Activated naive CD8-positive, alpha-beta T cell (primary cell): Measurements from ENCODE around the gene PPP1CA.
"Not testable (repeated sequence)": the region's sequence is repeated elsewhere in the genome, so short reads cannot be mapped to it uniquely, and the experiment has no call there.

Experiments used
- H3K27ac Mint-ChIP-seq: one replicate; pipeline ENCODE4 v1.8.0; 2021; ENCODE audit warnings: mixed read lengths
- H3K27me3 Mint-ChIP-seq: one replicate; pipeline ENCODE4 v1.8.0; 2021; ENCODE audit warnings: mixed read lengths
- H3K36me3 Mint-ChIP-seq: one replicate; pipeline ENCODE4 v1.8.0; 2021; ENCODE audit warnings: mixed read lengths
- H3K4me1 Mint-ChIP-seq: one replicate; pipeline ENCODE4 v1.8.0; 2021; ENCODE audit warnings: low read depth, mixed read lengths
- H3K4me3 Mint-ChIP-seq: one replicate; pipeline ENCODE4 v1.8.0; 2021; ENCODE audit warnings: mild to moderate bottlenecking, mixed read lengths
- H3K9me3 Mint-ChIP-seq: one replicate; pipeline ENCODE4 v1.8.0; 2021; ENCODE audit warnings: low read depth, mixed read lengths

The PPP1CA gene

GRCh38 chr11:67404515-67405195 lies 3.0 kb upstream of the PPP1CA start:
- Mint-ChIP-seq H3K27me3 (no peaks in the 10 kb centered on the region), H3K36me3 (no peaks in the 10 kb centered on the region), H3K9me3 (no peaks in the 10 kb centered on the region)

GRCh38 chr11:67403085-67403484 lies 1.4 kb upstream of the PPP1CA start:
- H3K36me3 Mint-ChIP-seq, H3K27me3 Mint-ChIP-seq, H3K9me3 Mint-ChIP-seq: not testable (repeated sequence)
- peaks cover 63% of the 10 kb centered on the region for H3K4me1 Mint-ChIP-seq
- peak overlapping the region; percentile 94 for H3K27ac Mint-ChIP-seq
- peak overlapping the region; percentile 95 for H3K4me3 Mint-ChIP-seq

More at GRCh38 chr11:67404515-67405195, 3.0 kb upstream of the PPP1CA start:
- Mint-ChIP-seq H3K4me3 (peak overlapping the region; percentile 95), H3K27ac (peak overlapping the region; percentile 97), H3K4me1 (peaks cover 59% of the 10 kb centered on the region)

DNA sequence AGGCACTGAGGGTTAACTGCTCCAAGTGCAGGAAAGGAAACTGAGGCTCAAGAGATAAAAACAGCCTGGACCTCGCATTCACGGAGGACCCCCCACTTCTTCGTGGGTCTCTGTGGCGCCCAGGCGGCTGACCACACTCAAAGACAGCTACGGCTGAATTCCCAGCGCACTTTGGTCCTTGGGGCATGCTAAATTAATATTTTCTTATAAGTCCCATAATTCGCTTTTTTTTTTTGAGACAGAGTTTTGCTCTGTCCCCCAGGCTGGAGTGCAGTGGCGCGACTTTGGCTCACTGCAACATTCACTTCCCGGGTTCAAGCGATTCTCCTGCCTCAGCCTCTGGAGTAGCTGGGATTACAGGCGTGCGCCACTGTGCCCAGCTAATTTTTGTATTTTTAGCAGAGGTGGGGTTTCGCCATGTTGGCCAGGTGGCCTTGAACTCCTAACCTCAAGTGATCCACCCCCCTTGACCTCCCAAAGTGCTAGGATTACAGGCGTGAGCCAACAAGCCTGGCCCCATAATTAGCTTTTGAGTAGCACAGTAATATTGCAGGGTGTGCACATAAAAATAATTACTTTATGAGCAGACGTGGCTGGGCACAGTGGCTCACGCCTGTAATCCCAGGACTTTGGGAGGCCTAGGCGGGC lies 658 bp upstream of the PPP1CA start:
- not testable (repeated sequence) for H3K36me3 Mint-ChIP-seq, H3K9me3 Mint-ChIP-seq, H3K27me3 Mint-ChIP-seq
- H3K4me3 Mint-ChIP-seq = peak overlapping the region; percentile 95
- peak overlapping the region; percentile 94 for H3K27ac Mint-ChIP-seq
- H3K4me1 Mint-ChIP-seq = peaks cover 61% of the 10 kb centered on the region

GRCh38 chr11:67400942-67401494 lies 640 bp downstream of the PPP1CA start:
- Mint-ChIP-seq H3K27me3 (no peaks in the 10 kb centered on the region), H3K4me1 (peaks cover 56% of the 10 kb centered on the region), H3K27ac (peak overlapping the region; percentile 86), H3K4me3 (peak overlapping the region; percentile 89), H3K9me3 (no peaks in the 10 kb centered on the region), H3K36me3 (no peaks in the 10 kb centered on the region)

GRCh38 chr11:67400251-67400941 lies 1.3 kb downstream of the PPP1CA start:
- Mint-ChIP-seq H3K27me3 (no peaks in the 10 kb centered on the region), H3K4me1 (peaks cover 52% of the 10 kb centered on the region), H3K36me3 (no peaks in the 10 kb centered on the region), H3K9me3 (no peaks in the 10 kb centered on the region), H3K4me3 (peak overlapping the region; percentile 89), H3K27ac (peak overlapping the region; percentile 86)

DNA sequence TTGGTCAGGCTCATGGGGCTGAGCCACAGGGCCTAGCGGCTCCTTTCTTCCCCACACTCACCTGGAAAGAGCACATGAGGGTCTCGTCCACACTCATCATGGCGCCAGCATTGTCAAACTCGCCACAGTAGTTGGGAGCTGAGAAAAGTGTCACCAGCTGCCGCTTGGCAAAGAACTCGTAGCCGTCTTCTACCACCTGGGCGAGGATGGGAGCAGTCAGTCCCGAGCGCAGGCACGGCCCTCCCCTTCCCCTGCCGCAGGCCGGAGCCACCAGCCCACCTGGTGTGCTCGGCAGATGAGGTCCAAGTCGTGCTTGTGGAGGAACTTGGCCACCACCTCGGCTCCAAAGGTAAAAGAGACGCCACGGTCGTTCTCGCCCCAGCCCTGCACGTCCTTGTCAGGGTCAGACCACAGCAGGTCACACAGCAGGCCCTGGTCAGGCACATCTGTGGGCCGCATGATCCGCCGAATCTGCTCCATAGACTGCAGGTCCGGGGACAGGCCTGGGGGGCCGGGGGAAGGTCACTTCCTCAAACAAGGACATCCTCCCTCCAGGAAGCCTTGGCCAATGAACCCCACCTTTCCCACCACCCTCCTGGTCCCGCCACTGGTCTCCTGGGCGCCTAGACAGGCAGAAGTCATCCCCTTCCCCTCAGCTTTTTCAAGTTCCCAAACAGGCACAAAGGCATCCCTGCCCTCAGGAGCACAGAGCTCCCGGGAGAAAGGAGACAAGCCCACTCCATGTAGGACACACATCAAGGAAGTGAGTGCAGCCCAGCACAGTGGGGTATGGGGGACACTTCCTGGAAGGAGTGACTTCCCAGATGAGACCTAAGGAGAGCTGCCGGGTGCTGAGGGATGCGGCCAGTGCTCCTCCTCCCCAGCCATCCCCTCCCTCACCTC lies 2.7 kb downstream of the PPP1CA start:
- Mint-ChIP-seq H3K36me3 (no peaks in the 10 kb centered on the region), H3K27ac (no peak overlapping the region), H3K27me3 (no peaks in the 10 kb centered on the region), H3K4me1 (peaks cover 46% of the 10 kb centered on the region), H3K4me3 (peak overlapping the region; percentile 46), H3K9me3 (no peaks in the 10 kb centered on the region)

GRCh38 chr11:67397986-67398660 lies 3.5 kb downstream of the PPP1CA start:
- Mint-ChIP-seq H3K27me3 (no peaks in the 10 kb centered on the region), H3K4me1 (peaks cover 46% of the 10 kb centered on the region), H3K9me3 (no peaks in the 10 kb centered on the region), H3K27ac (peak overlapping the region; percentile 61), H3K36me3 (no peaks in the 10 kb centered on the region), H3K4me3 (peak overlapping the region; percentile 49)

DNA sequence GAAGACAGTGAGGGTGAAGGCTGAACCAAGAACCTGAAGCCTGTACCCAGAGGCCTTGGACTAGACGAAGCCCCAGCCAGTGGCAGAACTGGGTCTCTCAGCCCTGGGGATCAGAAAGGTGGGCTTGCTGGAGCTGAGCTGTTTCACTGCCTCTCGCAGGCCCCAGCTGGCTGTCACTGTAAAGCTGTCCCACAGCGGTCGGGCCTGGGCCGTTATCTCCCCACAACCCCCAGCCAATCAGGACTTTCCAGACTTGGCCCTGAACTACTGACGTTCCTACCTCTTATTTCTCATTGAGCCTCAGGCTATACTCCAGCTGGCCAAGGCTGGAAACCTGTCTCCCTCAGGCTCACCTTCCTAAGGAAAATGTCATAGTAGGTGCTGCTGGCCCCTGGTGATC lies 4.1 kb downstream of the PPP1CA start:
- no peaks in the 10 kb centered on the region for H3K36me3 Mint-ChIP-seq
- peak overlapping the region; percentile 61 for H3K27ac Mint-ChIP-seq
- no peaks in the 10 kb centered on the region for H3K27me3 Mint-ChIP-seq
- peaks cover 46% of the 10 kb centered on the region for H3K4me1 Mint-ChIP-seq
- no peaks in the 10 kb centered on the region for H3K9me3 Mint-ChIP-seq
- peak overlapping the region; percentile 49 for H3K4me3 Mint-ChIP-seq

- Mint-ChIP-seq H3K9me3 (no peaks in the 10 kb centered on the region), H3K36me3 (no peaks in the 10 kb centered on the region), H3K4me1 (peaks cover 46% of the 10 kb centered on the region), H3K27me3 (no peaks in the 10 kb centered on the region), H3K27ac (peak overlapping the region; percentile 87), H3K4me3 (peak overlapping the region; percentile 40)
These were observed 4.9 kb downstream of the PPP1CA start for GRCh38 chr11:67396587-67397389.

GRCh38 chr11:67396259-67396581 lies 5.4 kb downstream of the PPP1CA start:
- no peaks in the 10 kb centered on the region for H3K9me3 Mint-ChIP-seq
- peaks cover 47% of the 10 kb centered on the region for H3K4me1 Mint-ChIP-seq
- peak overlapping the region; percentile 32 for H3K4me3 Mint-ChIP-seq
- H3K27me3 Mint-ChIP-seq = no peaks in the 10 kb centered on the region
- no peaks in the 10 kb centered on the region for H3K36me3 Mint-ChIP-seq
- no peak overlapping the region for H3K27ac Mint-ChIP-seq

- Mint-ChIP-seq H3K36me3 (no peaks in the 10 kb centered on the region), H3K27me3 (no peaks in the 10 kb centered on the region), H3K4me3 (no peak overlapping the region), H3K27ac (no peak overlapping the region), H3K4me1 (peaks cover 51% of the 10 kb centered on the region), H3K9me3 (no peaks in the 10 kb centered on the region)
These were observed 6.0 kb downstream of the PPP1CA start for GRCh38 chr11:67395555-67396258.

- Mint-ChIP-seq H3K4me1 (peaks cover 47% of the 10 kb centered on the region), H3K27ac (peak overlapping the region; percentile 30), H3K27me3 (no peaks in the 10 kb centered on the region), H3K4me3 (peak overlapping the region; percentile 67), H3K36me3 (no peaks in the 10 kb centered on the region), H3K9me3 (no peaks in the 10 kb centered on the region)
These were observed 7.7 kb downstream of the PPP1CA start for GRCh38 chr11:67393990-67394389.

DNA sequence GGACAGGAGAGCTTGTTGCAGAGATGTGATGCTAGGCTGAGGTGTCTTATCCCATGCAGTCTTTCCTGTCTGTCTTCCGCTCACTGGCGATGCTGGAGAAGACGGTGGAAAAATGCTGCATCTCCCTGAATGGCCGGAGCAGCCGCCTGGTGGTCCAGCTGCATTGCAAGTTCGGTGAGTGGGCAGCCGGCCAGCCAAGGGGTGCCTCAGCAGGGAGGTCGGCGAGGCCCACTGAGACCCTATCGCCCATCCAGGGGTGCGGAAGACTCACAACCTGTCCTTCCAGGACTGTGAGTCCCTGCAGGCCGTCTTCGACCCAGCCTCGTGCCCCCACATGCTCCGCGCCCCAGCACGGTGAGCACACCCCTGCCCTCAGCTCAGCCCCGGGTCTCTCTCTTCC lies 8.2 kb downstream of the PPP1CA start:
- Mint-ChIP-seq H3K27me3 (no peaks in the 10 kb centered on the region), H3K36me3 (no peaks in the 10 kb centered on the region), H3K9me3 (no peaks in the 10 kb centered on the region), H3K4me3 (peak overlapping the region; percentile 94), H3K4me1 (peaks cover 48% of the 10 kb centered on the region), H3K27ac (no peak overlapping the region)
